Mucosa of descending colon (tissue), 3 donors: ENCODE data around the gene AXL. TPM values are rescaled to one million over a fixed set of nuclear protein-coding genes. Genes with fewer than 3 reads are reported as not detected.

Experiments
- ATAC-seq: fragments of 200-7000 bp; cut with Tn5 transposase; one replicate; pipeline ENCODE4 v1.9.1; 2020; ENCODE audit warnings: mild to moderate bottlenecking, moderate library complexity
- DNase-seq, 3 donors: peaks; one replicate each; pipeline ENCODE4 v3.0.0-alpha.2; 2020
- H3K36me3 ChIP-seq: fragments of 200-600 bp; one replicate; pipeline ENCODE4 v1.8.0; 2021; ENCODE audit warnings: low read depth, mild to moderate bottlenecking
- H3K4me1 ChIP-seq: fragments of 200-600 bp; one replicate; pipeline ENCODE4 v1.8.0; 2021; ENCODE audit warnings: low read depth, mild to moderate bottlenecking
- H3K4me3 ChIP-seq: fragments of 200-600 bp; one replicate; pipeline ENCODE4 v1.8.0; 2021; ENCODE audit warnings: mild to moderate bottlenecking
- H3K9me3 ChIP-seq: fragments of 200-600 bp; one replicate; pipeline ENCODE4 v1.8.0; 2021; ENCODE audit warnings: mild to moderate bottlenecking
- CTCF ChIP-seq: fragments of 200-600 bp; IDR thresholded peaks from one replicate; pipeline ENCODE4 v1.8.0; 2022; ENCODE audit warnings: antibody characterized with exemption, mild to moderate bottlenecking
- intact Hi-C, 2 donors: fragments of 100-400 bp; cut with DNase I in 1 of 2; cut with micrococcal nuclease in 1 of 2; formaldehyde crosslinking; loops; one replicate each; pipeline versions ENCODE4 v1.11.0 to v1.11.1; 2022; cut with DNase I, micrococcal nuclease
- total RNA-seq, 3 donors: library from RNA; stranded (reverse); fragmentation: NEBNext Ultra II Directional in 2 of 3; extraction: Animal tissue kit (Norgen Biotek cat#: 25700) in 2 of 3; gene quantifications; one replicate each; pipeline versions ENCODE4 v1.2.1 to v1.2.4, GENCODE V29; 2021 to 2023
- donor health status: DM: no; HTN: no; CAD: no; lungs with moderate emphysema.
- donor health status: DM: no; HTN: no; CAD: no.
- donor health status: DM: no; HTN: yes; CAD: no.

AXL gene
- total RNA-seq, 3 donors from 2014 or later: 7.3 to 93.6 (median 19.3) TPM

- Histone ChIP-seq H3K4me1 (peaks cover 24% of the 10 kb centered on the region), H3K4me3 (no peak overlapping the region), H3K36me3 (peaks cover 34% of the 10 kb centered on the region), H3K9me3 (no peaks in the 10 kb centered on the region)
- intact Hi-C loops: no loop called here
- TF ChIP-seq CTCF: no peak
- ATAC-seq: no peak
- no peak for DNase-seq
Measured at GRCh38 chr19:41296433-41296871, 77.4 kb downstream of the AXL start.

GRCh38 chr19:41297628-41298347, 78.8 kb downstream of the AXL start:
- no peaks in the 10 kb centered on the region for H3K9me3 ChIP-seq
- H3K4me1 ChIP-seq: peaks cover 24% of the 10 kb centered on the region
- no peak overlapping the region for H3K4me3 ChIP-seq
- peak; percentile 56 for ATAC-seq
- no peak for DNase-seq
- H3K36me3 ChIP-seq: peaks cover 29% of the 10 kb centered on the region
- intact Hi-C loops: no loop called here
- TF ChIP-seq CTCF: no peak

GRCh38 chr19:41298348-41298964, 79.4 kb downstream of the AXL start:
- Histone ChIP-seq H3K4me1 (peaks cover 24% of the 10 kb centered on the region), H3K4me3 (no peak overlapping the region), H3K36me3 (peaks cover 24% of the 10 kb centered on the region), H3K9me3 (no peaks in the 10 kb centered on the region)
- DNase-seq (peak; percentile 57 to 86 (median 64)), ATAC-seq (peak; percentile 66)
- no peak for TF ChIP-seq CTCF
- intact Hi-C loops: no loop called here

GRCh38 chr19:41299046-41299754, 80.2 kb downstream of the AXL start:
- Histone ChIP-seq H3K4me1 (peaks cover 24% of the 10 kb centered on the region), H3K9me3 (no peaks in the 10 kb centered on the region), H3K4me3 (no peak overlapping the region), H3K36me3 (peaks cover 17% of the 10 kb centered on the region)
- no peak for TF ChIP-seq CTCF
- intact Hi-C loops: no loop called here
- no peak for ATAC-seq
- no peak for DNase-seq

GRCh38 chr19:41299755-41300089, 80.7 kb downstream of the AXL start:
- H3K4me3 ChIP-seq: no peak overlapping the region
- peaks cover 15% of the 10 kb centered on the region for H3K36me3 ChIP-seq
- peak; percentile 9 for ATAC-seq
- DNase-seq: no peak
- H3K4me1 ChIP-seq: peaks cover 24% of the 10 kb centered on the region
- no peaks in the 10 kb centered on the region for H3K9me3 ChIP-seq
- intact Hi-C loops: no loop called here
- TF ChIP-seq CTCF: no peak
